Measurements from ENCODE around the gene CHAF1A.

DNA sequence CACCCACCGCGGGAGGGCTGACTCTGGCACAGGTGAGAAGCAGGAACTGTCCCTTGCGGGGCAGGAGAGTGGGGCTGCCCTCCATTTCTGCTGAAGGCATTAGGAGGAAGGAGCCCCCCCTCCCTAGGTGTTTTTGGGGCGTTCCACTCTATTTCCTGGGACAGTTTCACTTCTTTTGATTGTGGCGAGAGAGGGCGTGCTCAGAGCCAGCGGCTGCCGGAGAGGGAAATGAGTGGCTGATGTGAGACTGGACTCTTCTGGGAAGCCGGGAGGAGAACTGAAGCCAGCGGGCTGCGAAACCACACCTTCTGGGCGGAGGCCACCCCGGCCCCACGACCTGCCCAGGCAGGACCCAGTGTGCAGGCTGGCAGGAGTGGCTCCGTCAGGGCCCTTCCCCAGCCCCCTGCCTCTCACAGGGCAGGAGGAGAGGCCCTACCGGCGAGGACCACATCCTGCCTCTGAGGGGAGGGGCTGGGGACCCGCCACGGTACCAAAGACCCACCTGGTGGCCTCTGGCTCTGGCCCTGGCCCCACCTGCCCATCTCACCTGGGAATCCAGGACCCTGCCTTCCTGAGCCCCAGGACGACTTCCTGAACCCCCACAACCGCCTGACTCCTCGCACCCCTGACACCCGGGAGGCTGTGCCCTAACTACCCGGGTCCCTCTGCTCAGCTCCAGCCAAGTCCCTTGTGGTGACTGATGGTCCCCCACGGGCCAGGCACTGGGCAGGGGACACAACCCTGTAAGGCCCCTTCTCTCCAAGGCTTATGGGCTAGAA, 33.1 kb upstream of the CHAF1A start:
- TF ChIP-seq NFYB (CRISPR knock-in tag; conservative IDR thresholded peaks at IDR 0.05; ENCODE audit: low read depth): no peak
- TF ChIP-seq, protein P1, sequence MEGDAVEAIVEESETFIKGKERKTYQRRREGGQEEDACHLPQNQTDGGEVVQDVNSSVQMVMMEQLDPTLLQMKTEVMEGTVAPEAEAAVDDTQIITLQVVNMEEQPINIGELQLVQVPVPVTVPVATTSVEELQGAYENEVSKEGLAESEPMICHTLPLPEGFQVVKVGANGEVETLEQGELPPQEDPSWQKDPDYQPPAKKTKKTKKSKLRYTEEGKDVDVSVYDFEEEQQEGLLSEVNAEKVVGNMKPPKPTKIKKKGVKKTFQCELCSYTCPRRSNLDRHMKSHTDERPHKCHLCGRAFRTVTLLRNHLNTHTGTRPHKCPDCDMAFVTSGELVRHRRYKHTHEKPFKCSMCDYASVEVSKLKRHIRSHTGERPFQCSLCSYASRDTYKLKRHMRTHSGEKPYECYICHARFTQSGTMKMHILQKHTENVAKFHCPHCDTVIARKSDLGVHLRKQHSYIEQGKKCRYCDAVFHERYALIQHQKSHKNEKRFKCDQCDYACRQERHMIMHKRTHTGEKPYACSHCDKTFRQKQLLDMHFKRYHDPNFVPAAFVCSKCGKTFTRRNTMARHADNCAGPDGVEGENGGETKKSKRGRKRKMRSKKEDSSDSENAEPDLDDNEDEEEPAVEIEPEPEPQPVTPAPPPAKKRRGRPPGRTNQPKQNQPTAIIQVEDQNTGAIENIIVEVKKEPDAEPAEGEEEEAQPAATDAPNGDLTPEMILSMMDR (IDR thresholded peaks at IDR 0.05): no peak
- TF ChIP-seq KAT7 (CRISPR knock-in tag; IDR thresholded peaks at IDR 0.05; ENCODE audit: borderline replicate concordance): no peak
- TF ChIP-seq SMAD3 (CRISPR knock-in tag; IDR thresholded peaks at IDR 0.05; ENCODE audit: borderline replicate concordance): no peak
- TF ChIP-seq, protein P2, sequence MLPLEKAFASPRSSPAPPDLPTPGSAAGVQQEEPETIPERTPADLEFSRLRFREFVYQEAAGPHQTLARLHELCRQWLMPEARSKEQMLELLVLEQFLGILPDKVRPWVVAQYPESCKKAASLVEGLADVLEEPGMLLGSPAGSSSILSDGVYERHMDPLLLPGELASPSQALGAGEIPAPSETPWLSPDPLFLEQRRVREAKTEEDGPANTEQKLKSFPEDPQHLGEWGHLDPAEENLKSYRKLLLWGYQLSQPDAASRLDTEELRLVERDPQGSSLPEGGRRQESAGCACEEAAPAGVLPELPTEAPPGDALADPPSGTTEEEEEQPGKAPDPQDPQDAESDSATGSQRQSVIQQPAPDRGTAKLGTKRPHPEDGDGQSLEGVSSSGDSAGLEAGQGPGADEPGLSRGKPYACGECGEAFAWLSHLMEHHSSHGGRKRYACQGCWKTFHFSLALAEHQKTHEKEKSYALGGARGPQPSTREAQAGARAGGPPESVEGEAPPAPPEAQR (CRISPR knock-in tag; IDR thresholded peaks at IDR 0.05): no peak
